ENCODE results near the gene GPNMB.

The GPNMB gene

DNA sequence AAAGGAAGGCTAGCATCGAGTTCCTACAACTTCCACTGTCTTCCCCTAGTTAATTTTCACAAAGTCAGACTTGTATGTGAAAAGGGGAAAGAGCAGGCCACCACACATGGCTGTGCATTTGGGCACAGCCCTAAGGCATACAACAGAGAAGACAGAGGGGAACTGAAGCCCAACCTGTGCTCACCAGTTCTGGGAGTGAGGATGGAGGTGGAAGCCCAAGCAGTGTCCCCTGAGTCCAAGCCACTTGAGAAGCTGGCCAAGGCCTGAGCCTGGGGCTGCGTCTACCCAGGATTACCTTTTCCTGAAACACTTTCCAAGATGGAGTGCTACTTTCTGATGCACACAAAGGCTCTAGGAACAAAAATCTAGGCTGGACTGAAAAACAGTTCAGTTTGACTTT lies 20.3 kb downstream of the GPNMB start:
- H3K9me2 ChIP-seq (replicated peaks; ENCODE audit: control insufficient read depth, low read length): no peaks in the 10 kb centered on the region
- H3K4me1 ChIP-seq (ENCODE audit: control insufficient read depth, low read length): peaks cover 16% of the 10 kb centered on the region
- H4K20me1 ChIP-seq (ENCODE audit: control insufficient read depth, insufficient read depth, low read depth, low read length): no peaks in the 10 kb centered on the region
- no peak for TF ChIP-seq EZH2phosphoT487 (IDR thresholded peaks at IDR 0.05; ENCODE audit: borderline replicate concordance, low read length)
- TF ChIP-seq, protein P1, sequence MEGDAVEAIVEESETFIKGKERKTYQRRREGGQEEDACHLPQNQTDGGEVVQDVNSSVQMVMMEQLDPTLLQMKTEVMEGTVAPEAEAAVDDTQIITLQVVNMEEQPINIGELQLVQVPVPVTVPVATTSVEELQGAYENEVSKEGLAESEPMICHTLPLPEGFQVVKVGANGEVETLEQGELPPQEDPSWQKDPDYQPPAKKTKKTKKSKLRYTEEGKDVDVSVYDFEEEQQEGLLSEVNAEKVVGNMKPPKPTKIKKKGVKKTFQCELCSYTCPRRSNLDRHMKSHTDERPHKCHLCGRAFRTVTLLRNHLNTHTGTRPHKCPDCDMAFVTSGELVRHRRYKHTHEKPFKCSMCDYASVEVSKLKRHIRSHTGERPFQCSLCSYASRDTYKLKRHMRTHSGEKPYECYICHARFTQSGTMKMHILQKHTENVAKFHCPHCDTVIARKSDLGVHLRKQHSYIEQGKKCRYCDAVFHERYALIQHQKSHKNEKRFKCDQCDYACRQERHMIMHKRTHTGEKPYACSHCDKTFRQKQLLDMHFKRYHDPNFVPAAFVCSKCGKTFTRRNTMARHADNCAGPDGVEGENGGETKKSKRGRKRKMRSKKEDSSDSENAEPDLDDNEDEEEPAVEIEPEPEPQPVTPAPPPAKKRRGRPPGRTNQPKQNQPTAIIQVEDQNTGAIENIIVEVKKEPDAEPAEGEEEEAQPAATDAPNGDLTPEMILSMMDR (IDR thresholded peaks at IDR 0.05; ENCODE audit: low read depth, low read length, poor library complexity, severe bottlenecking): no peak
- H3K4me3 ChIP-seq (ENCODE audit: low read length): no peak overlapping the region
- no peaks in the 10 kb centered on the region for H3K9me3 ChIP-seq (ENCODE audit: control insufficient read depth, insufficient read depth, low read length)
- no peaks in the 10 kb centered on the region for H3K27me3 ChIP-seq (ENCODE audit: control insufficient read depth, low read length)
- H3K4me2 ChIP-seq (ENCODE audit: low read length): no peak overlapping the region
- no peak overlapping the region for H3K27ac ChIP-seq (ENCODE audit: low read depth, low read length)
- no peaks in the 10 kb centered on the region for H3K36me3 ChIP-seq (ENCODE audit: control insufficient read depth, low read length)
- no peaks in the 10 kb centered on the region for H3K79me2 ChIP-seq (ENCODE audit: control insufficient read depth, low read length)
- no peaks in the 10 kb centered on the region for H3F3A ChIP-seq (ENCODE audit: control insufficient read depth, insufficient read depth)

DNA sequence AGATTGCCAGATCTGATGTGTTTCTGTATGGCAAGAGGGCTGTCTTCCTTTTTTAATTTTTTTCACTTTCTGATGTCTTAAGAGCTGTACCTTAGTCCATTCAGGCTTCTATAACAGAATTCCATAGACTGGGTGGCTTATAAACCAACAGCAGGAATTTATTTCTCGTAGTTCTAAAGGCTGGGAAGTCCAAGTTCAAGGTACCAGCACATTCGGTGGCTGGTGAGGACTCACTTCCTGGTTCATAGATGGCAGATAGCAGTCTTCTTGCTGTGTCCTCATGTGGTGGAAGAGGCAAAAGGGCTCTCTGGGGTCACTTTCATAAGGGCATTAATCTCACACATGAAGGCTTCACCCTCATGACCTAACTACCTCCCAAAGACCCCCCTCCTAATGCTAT lies 20.8 kb downstream of the GPNMB start:
- peaks cover 13% of the 10 kb centered on the region for H3K4me1 ChIP-seq (ENCODE audit: control insufficient read depth, low read length)
- no peak overlapping the region for H3K4me2 ChIP-seq (ENCODE audit: low read length)
- no peaks in the 10 kb centered on the region for H3K9me2 ChIP-seq (replicated peaks; ENCODE audit: control insufficient read depth, low read length)
- H3K4me3 ChIP-seq (ENCODE audit: low read length): no peak overlapping the region
- no peaks in the 10 kb centered on the region for H3K79me2 ChIP-seq (ENCODE audit: control insufficient read depth, low read length)
- H3F3A ChIP-seq (ENCODE audit: control insufficient read depth, insufficient read depth): no peaks in the 10 kb centered on the region
- H4K20me1 ChIP-seq (ENCODE audit: control insufficient read depth, insufficient read depth, low read depth, low read length): no peaks in the 10 kb centered on the region
- no peak for TF ChIP-seq EZH2phosphoT487 (IDR thresholded peaks at IDR 0.05; ENCODE audit: borderline replicate concordance, low read length)
- TF ChIP-seq, protein P1 (IDR thresholded peaks at IDR 0.05; ENCODE audit: low read depth, low read length, poor library complexity, severe bottlenecking): no peak
- no peaks in the 10 kb centered on the region for H3K9me3 ChIP-seq (ENCODE audit: control insufficient read depth, insufficient read depth, low read length)
- H3K27me3 ChIP-seq (ENCODE audit: control insufficient read depth, low read length): peaks cover 2% of the 10 kb centered on the region; the same call in 1 of the 2 replicates
- no peak overlapping the region for H3K27ac ChIP-seq (ENCODE audit: low read depth, low read length)
- no peaks in the 10 kb centered on the region for H3K36me3 ChIP-seq (ENCODE audit: control insufficient read depth, low read length)

DNA sequence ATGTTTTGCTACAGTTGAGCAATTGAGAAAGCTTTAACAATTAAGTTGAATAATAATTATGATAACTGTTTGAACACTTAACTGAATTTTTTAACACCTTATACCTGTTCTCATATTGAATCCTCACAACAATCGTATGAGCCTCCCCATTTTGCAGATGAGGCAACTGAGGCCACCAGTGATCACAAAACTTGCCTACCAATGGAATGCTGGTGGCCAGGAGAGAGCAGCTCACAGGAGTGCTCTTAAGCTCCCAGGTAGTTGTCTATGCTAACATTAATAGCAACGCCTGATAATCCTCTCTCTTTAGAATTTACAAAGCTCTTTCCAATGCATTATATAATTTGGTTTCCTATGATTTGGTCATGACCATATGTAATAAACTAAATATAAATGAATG lies 21.6 kb downstream of the GPNMB start:
- no peak overlapping the region for H3K27ac ChIP-seq (ENCODE audit: low read depth, low read length)
- H3K4me1 ChIP-seq (ENCODE audit: control insufficient read depth, low read length): peaks cover 20% of the 10 kb centered on the region
- H3F3A ChIP-seq (ENCODE audit: control insufficient read depth, insufficient read depth): no peaks in the 10 kb centered on the region
- H3K79me2 ChIP-seq (ENCODE audit: control insufficient read depth, low read length): no peaks in the 10 kb centered on the region
- H3K27me3 ChIP-seq (ENCODE audit: control insufficient read depth, low read length): peaks cover 7% of the 10 kb centered on the region; the same call in 1 of the 2 replicates
- H3K36me3 ChIP-seq (ENCODE audit: control insufficient read depth, low read length): no peaks in the 10 kb centered on the region
- no peaks in the 10 kb centered on the region for H3K9me3 ChIP-seq (ENCODE audit: control insufficient read depth, insufficient read depth, low read length)
- H3K4me3 ChIP-seq (ENCODE audit: low read length): no peak overlapping the region
- no peaks in the 10 kb centered on the region for H3K9me2 ChIP-seq (replicated peaks; ENCODE audit: control insufficient read depth, low read length)
- no peak overlapping the region for H3K4me2 ChIP-seq (ENCODE audit: low read length)
- no peaks in the 10 kb centered on the region for H4K20me1 ChIP-seq (ENCODE audit: control insufficient read depth, insufficient read depth, low read depth, low read length)
- TF ChIP-seq EZH2phosphoT487 (IDR thresholded peaks at IDR 0.05; ENCODE audit: borderline replicate concordance, low read length): no peak
- TF ChIP-seq, protein P1 (IDR thresholded peaks at IDR 0.05; ENCODE audit: low read depth, low read length, poor library complexity, severe bottlenecking): no peak

Data from DOHH2 (cell line).